ENCODE data around the gene WDR4.
"Not testable (repeated sequence)": the region's sequence is repeated elsewhere in the genome, so short reads cannot be mapped to it uniquely, and the experiment has no call there.

The WDR4 gene

GRCh38 chr21:42878993-42879787 lies at the start of gene WDR4:
WDR4 (minus strand) TSS chr21:42879539; CDS start chr21:42879495, 44 bp downstream.
- peak; percentile 99 for DNase-seq

GRCh38 chr21:42927474-42928200 lies 48.3 kb upstream of the WDR4 start:
- not testable (repeated sequence) for DNase-seq

GRCh38 chr21:42925114-42925926 lies 46.0 kb upstream of the WDR4 start, which contains the start of gene ERVH48-1:
ERVH48-1 (minus strand) TSS chr21:42925630; CDS start chr21:42919006, 6,624 bp downstream.
- DNase-seq, result no peak

- DNase-seq, result no peak
These were observed 45.1 kb upstream of the WDR4 start for GRCh38 chr21:42924433-42924751.

GRCh38 chr21:42923553-42924432 lies 44.5 kb upstream of the WDR4 start:
- DNase-seq, result peak; percentile 81

GRCh38 chr21:42922918-42923317 lies 43.6 kb upstream of the WDR4 start:
- no peak for DNase-seq

GRCh38 chr21:42921927-42922326 lies 42.6 kb upstream of the WDR4 start:
- DNase-seq, result no peak

GRCh38 chr21:42918291-42918690 lies 39.0 kb upstream of the WDR4 start:
- DNase-seq, result no peak

GRCh38 chr21:42913476-42913875 lies 34.1 kb upstream of the WDR4 start:
- DNase-seq, result no peak

GRCh38 chr21:42911920-42912319 lies 32.6 kb upstream of the WDR4 start:
- not testable (repeated sequence) for DNase-seq

- not testable (repeated sequence) for DNase-seq
These were observed 29.1 kb upstream of the WDR4 start for GRCh38 chr21:42908484-42908883.

GRCh38 chr21:42906233-42906632 lies 26.9 kb upstream of the WDR4 start:
- DNase-seq, result no peak

- DNase-seq, result no peak
These were observed 25.9 kb upstream of the WDR4 start for GRCh38 chr21:42905195-42905594.

- DNase-seq, result no peak
These were observed 24.5 kb upstream of the WDR4 start for GRCh38 chr21:42903817-42904216.

GRCh38 chr21:42900446-42900845 lies 21.1 kb upstream of the WDR4 start:
- no peak for DNase-seq

GRCh38 chr21:42892931-42893755 lies 13.8 kb upstream of the WDR4 start, which contains the start of gene NDUFV3:
NDUFV3 (plus strand) TSS chr21:42893309; CDS start chr21:42893334, 25 bp downstream.
- DNase-seq, result peak; percentile 100

- DNase-seq, result no peak
These were observed 13.2 kb upstream of the WDR4 start for GRCh38 chr21:42892582-42892930.

- no peak for DNase-seq
These were observed 8.0 kb upstream of the WDR4 start for GRCh38 chr21:42887326-42887725.

GRCh38 chr21:42883921-42884320 lies 4.6 kb upstream of the WDR4 start:
- no peak for DNase-seq

- DNase-seq, result no peak
These were observed 1.0 kb upstream of the WDR4 start for GRCh38 chr21:42880352-42880751.

- no peak for DNase-seq
These were observed 704 bp downstream of the WDR4 start for GRCh38 chr21:42878678-42878992.

- not testable (repeated sequence) for DNase-seq
These were observed 3.5 kb downstream of the WDR4 start for GRCh38 chr21:42875811-42876210.

All from activated effector memory CD4-positive, alpha-beta T cell treated with anti-CD3 and anti-CD28 coated beads, Interleukin-2, amount 50 U/mL, for 16 hours (primary cell).